GM15510 (cell line): ENCODE measurements around the gene RPL9.
A peak's percentile ranks its signal among the peaks of the same experiment; 100 is the strongest.

Experiments
- POLR2A ChIP-seq: IDR thresholded peaks from 3 replicates; pipeline ENCODE4 v1.6.1; 2011; ENCODE audit warnings: borderline replicate concordance; ENCODE audit not compliant: insufficient read length; ENCODE audit errors: extremely low read depth

RPL9 gene

GRCh38 chr4:39446842-39447573, 11.7 kb downstream of the RPL9 start:
- TF ChIP-seq POLR2A: peak; percentile 24

- TF ChIP-seq POLR2A: no peak
Observed at GRCh38 chr4:39446483-39446841, 12.3 kb downstream of the RPL9 start.

GRCh38 chr4:39442998-39443397, 15.7 kb downstream of the RPL9 start:
- no peak for TF ChIP-seq POLR2A

- TF ChIP-seq POLR2A: no peak
Observed at GRCh38 chr4:39441593-39441992, 17.1 kb downstream of the RPL9 start.

- no peak for TF ChIP-seq POLR2A
Observed at GRCh38 chr4:39435659-39436563, 22.8 kb downstream of the RPL9 start.

- no peak for TF ChIP-seq POLR2A
Observed at GRCh38 chr4:39433878-39434492, 24.7 kb downstream of the RPL9 start.

- no peak for TF ChIP-seq POLR2A
Observed at GRCh38 chr4:39429476-39430334, 29.0 kb downstream of the RPL9 start.

- TF ChIP-seq POLR2A: no peak
Observed at GRCh38 chr4:39427520-39428114, 31.1 kb downstream of the RPL9 start.

- no peak for TF ChIP-seq POLR2A
Observed at GRCh38 chr4:39426728-39427127, 32.0 kb downstream of the RPL9 start.

GRCh38 chr4:39422247-39422646, 36.5 kb downstream of the RPL9 start:
- no peak for TF ChIP-seq POLR2A

- no peak for TF ChIP-seq POLR2A
Observed at GRCh38 chr4:39415678-39416283, 42.9 kb downstream of the RPL9 start.

- no peak for TF ChIP-seq POLR2A
Observed at GRCh38 chr4:39410415-39410814, 48.3 kb downstream of the RPL9 start.

GRCh38 chr4:39407584-39407885, 51.2 kb downstream of the RPL9 start:
- no peak for TF ChIP-seq POLR2A

- TF ChIP-seq POLR2A: no peak
Observed at GRCh38 chr4:39406763-39407583, 51.7 kb downstream of the RPL9 start, which contains the start of gene KLB. Gene KLB, plus strand, starts transcription at chr4:39406930. Its CDS starts 20 bp downstream, at chr4:39406950.
